Measurements from ENCODE around the gene FUBP3.

DNA sequence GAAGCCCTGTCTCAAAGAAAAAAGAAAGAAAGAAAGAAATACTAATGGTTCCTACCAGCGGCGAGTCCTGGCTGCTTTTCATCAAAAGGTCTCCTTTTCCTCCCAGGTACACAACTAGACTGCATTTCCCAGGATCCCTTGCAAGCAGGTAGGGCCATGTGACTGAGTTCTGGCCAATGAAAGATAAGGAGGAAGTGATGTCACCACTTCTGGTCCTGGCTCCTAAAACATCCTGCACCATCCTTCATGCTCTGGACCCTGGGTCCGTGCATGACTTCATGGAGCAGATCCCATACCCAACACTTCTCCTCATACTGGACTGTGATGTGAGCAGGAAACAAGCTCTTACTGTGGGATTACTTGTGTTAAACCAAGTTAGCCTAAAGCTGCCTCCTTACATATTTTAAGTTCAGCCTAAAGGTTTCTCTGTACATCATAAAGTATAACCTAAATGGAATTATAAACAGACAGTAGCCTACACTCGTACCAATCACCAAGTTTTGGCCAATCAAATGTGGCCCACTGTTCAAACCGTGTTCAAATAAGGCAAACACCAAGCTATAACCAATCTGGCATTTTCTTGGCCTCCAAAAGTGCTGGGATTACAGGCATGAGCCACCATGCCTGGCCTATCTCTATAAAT lies 30.2 kb upstream of the FUBP3 start:
- TF ChIP-seq, protein P1, sequence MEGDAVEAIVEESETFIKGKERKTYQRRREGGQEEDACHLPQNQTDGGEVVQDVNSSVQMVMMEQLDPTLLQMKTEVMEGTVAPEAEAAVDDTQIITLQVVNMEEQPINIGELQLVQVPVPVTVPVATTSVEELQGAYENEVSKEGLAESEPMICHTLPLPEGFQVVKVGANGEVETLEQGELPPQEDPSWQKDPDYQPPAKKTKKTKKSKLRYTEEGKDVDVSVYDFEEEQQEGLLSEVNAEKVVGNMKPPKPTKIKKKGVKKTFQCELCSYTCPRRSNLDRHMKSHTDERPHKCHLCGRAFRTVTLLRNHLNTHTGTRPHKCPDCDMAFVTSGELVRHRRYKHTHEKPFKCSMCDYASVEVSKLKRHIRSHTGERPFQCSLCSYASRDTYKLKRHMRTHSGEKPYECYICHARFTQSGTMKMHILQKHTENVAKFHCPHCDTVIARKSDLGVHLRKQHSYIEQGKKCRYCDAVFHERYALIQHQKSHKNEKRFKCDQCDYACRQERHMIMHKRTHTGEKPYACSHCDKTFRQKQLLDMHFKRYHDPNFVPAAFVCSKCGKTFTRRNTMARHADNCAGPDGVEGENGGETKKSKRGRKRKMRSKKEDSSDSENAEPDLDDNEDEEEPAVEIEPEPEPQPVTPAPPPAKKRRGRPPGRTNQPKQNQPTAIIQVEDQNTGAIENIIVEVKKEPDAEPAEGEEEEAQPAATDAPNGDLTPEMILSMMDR (IDR thresholded peaks at IDR 0.05), result no peak
- TF ChIP-seq POLR2A (IDR thresholded peaks at IDR 0.05), result no peak

Measured in adrenal gland (tissue), 5 donors.